Aorta (tissue), 5 donors: ENCODE measurements around the gene NEK1. TPM values are rescaled to one million over a fixed set of nuclear protein-coding genes. Genes with fewer than 3 reads are reported as not detected.
A peak's percentile ranks its signal among the peaks of the same experiment; 100 is the strongest.
"Not testable (repeated sequence)": the region's sequence is repeated elsewhere in the genome, so short reads cannot be mapped to it uniquely, and the experiment has no call there.

ENCODE experiments used
- ATAC-seq: fragments of 200-7000 bp; cut with Tn5 transposase; one replicate; pipeline ENCODE4 v1.9.1; 2022; ENCODE audit warnings: moderate library complexity; ENCODE audit not compliant: low FRiP score
- DNase-seq, 2 donors: peaks; one replicate each; pipeline ENCODE4 v3.0.0-alpha.2; 2020
- H3K27ac ChIP-seq, 2 donors: one replicate each; pipeline ENCODE4 v1.5.1; 2013; ENCODE audit warnings: low read length in 2 of 2, mild to moderate bottlenecking in 2 of 2, moderate library complexity in 2 of 2, control low read depth in 1 of 2, inconsistent platforms in 1 of 2, low read depth in 1 of 2
- H3K27me3 ChIP-seq, 2 donors: one replicate each; pipeline ENCODE4 v1.6.1; 2013; ENCODE audit warnings: control low read depth in 1 of 2, low read length in 1 of 2, mild to moderate bottlenecking in 1 of 2, moderate library complexity in 1 of 2; ENCODE audit not compliant: insufficient read depth in 2 of 2, control insufficient read depth in 1 of 2
- H3K36me3 ChIP-seq, 2 donors: one replicate each; pipeline ENCODE4 v1.6.1; 2013; ENCODE audit warnings: control low read depth in 1 of 2, low read length in 1 of 2, mild to moderate bottlenecking in 1 of 2; ENCODE audit not compliant: insufficient read depth in 2 of 2, control insufficient read depth in 1 of 2
- H3K4me1 ChIP-seq, 2 donors: one replicate each; pipeline ENCODE4 v1.6.1; 2013; ENCODE audit warnings: low read length in 2 of 2, control low read depth in 1 of 2, mild to moderate bottlenecking in 1 of 2, moderate library complexity in 1 of 2; ENCODE audit not compliant: insufficient read depth in 2 of 2, control insufficient read depth in 1 of 2
- H3K4me3 ChIP-seq, 2 donors: one replicate each; pipeline ENCODE4 v1.5.1; 2013; ENCODE audit warnings: low read length in 2 of 2, control low read depth in 1 of 2, mild to moderate bottlenecking in 1 of 2
- H3K9me3 ChIP-seq: one replicate; pipeline ENCODE4 v1.6.1; 2013; ENCODE audit warnings: mild to moderate bottlenecking, low read length; ENCODE audit not compliant: control insufficient read depth
- WGBS, 2 donors: extraction: QIAGEN DNeasy Blood & Tissue Kit; methylation state at CpG; one replicate each; pipeline ENCODE4 v1.1.7; 2013; 5-methylcytosine and 5-hydroxymethylcytosine counted together
- intact Hi-C, 2 donors: fragments of 100-400 bp; cut with DNase I; formaldehyde crosslinking; loops; one replicate each; pipeline versions ENCODE4 v1.14.2 to v1.15.0; 2022
- polyA plus RNA-seq, 2 donors: library from polyadenylated mRNA; stranded (reverse); fragments of 200-250 nt; gene quantifications; one replicate each; pipeline ENCODE4 v1.2.3, GENCODE V29; 2013
- total RNA-seq, 2 donors: library from RNA; stranded (reverse); fragmentation: NEBNext Ultra II Directional; extraction: Animal tissue kit (Norgen Biotek cat#: 25700); gene quantifications; one replicate each; pipeline ENCODE4 v1.2.1, GENCODE V29; 2021
- donor health status: healthy with polysubstance abuse.
- donor health status: Bipolar disorder and iron deficiency.
- donor health status: DM: no; HTN: no; CAD: no.
- donor health status: DM: no; HTN: no; CAD: no.
- donor health status: DM: yes; HTN: yes; CAD: no.

NEK1 gene
- total and polyA plus RNA-seq, 4 donors: 6.7 to 24.4 (median 13.5) TPM

DNA sequence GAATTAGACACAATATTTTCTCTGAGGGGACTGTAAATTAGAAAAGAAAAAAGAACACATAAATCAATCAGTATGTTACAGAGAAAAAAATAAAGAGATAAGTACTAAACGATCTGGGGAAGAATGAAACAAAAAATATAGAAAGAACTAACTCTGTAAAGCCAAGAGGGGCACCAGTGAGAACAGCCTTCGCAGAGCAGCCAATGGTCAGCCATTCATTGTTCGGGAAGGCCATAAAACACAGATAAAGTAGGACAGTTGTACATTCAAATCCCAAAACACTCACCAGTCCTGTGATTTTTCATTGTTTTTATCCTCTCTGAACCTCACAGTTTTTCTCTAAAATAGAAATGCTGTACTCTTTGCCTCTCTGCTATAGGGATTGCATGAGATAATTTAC is 127.9 kb downstream of the NEK1 start:
- H3K4me1 ChIP-seq: no peaks in the 10 kb centered on the region
- no peaks in the 10 kb centered on the region for H3K9me3 ChIP-seq
- no peak overlapping the region for H3K4me3 ChIP-seq
- DNase-seq (no peak), ATAC-seq (no peak)
- WGBS, 2 donors: 50 to 53% methylated on average over 3 of the region's 3 CpGs
- intact Hi-C loops: loop anchor here (10.0 kb wide), 3 partner anchors 460 to 780 kb away; no protein-coding TSS in a partner anchor
- H3K36me3 ChIP-seq: peaks cover 0 to under 1% of the 10 kb centered on the region in 2 donors
- H3K27ac ChIP-seq: no peak overlapping the region
- no peaks in the 10 kb centered on the region for H3K27me3 ChIP-seq

DNA sequence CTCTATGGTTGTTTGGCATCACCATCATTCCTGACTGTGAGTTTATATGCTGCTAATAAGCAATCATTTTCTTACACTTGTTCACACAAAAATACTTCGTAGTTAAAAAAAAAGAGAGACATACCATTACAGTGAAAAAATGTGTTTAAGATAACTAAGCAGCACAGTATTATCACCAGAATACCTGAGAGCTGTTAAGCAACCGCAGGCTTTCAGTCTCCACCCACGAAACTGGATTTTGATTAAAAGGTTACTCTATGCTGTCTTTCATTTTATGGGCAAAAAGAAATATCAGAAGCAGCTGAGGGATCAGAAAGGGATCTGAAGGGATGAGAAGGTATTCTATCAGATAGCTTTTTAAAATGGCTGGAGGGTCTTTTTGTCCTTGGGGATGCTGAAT is 148.3 kb downstream of the NEK1 start:
- Histone ChIP-seq H3K36me3 (no peaks in the 10 kb centered on the region), H3K4me3 (no peak overlapping the region), H3K27ac (no peak overlapping the region), H3K4me1 (no peaks in the 10 kb centered on the region), H3K9me3 (no peaks in the 10 kb centered on the region), H3K27me3 (no peaks in the 10 kb centered on the region)
- intact Hi-C loops: no loop called here
- ATAC-seq (no peak), DNase-seq (no peak)
- WGBS, 2 donors: 91% methylated on average over 3 of the region's 3 CpGs

DNA sequence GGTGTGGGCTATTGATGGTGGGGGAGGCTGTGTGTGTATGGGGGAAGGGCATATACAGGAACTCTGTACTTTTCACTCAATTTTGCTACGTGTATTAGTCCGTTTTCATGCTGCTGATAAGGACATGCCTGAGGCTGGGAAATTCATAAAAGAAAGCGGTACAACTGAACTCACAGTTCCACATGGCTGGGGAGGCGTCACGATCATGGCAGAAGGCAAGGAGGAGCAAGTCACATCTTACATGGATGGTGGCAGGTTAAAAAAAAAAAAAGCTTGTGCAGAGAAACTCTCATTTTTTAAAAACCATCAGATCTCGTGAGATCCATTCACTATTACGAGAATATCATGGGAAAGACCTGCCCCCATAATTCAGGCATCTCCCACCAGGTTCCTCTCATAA is 152.3 kb downstream of the NEK1 start:
- no peaks in the 10 kb centered on the region for H3K9me3 ChIP-seq
- intact Hi-C loops: no loop called here
- H3K4me3 ChIP-seq: no peak overlapping the region
- DNase-seq (no peak), ATAC-seq (no peak)
- no peaks in the 10 kb centered on the region for H3K27me3 ChIP-seq
- 90 to 92% methylated on average over 7 of the region's 7 CpGs for WGBS, 2 donors
- H3K4me1 ChIP-seq: no peaks in the 10 kb centered on the region
- H3K36me3 ChIP-seq: no peaks in the 10 kb centered on the region
- H3K27ac ChIP-seq: no peak overlapping the region

DNA sequence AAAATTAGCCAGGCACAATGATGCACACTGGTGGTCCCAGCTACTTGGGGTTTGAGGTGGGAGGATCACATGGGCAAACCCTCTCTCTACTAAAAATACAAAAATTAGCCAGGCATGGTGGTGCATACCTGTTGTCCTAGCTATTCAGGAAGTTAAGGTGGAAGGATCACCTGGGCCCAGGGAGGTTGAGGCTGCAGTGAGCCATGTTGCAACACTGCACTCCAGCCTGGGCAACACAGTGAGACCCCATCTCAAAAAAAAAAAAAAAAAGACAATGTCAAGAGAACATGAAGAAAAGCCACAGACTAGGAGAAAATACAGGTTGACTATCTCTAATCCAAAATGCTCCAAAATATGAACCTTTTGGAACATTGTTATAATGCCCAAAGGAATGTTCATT is 153.8 kb downstream of the NEK1 start:
- DNase-seq: no peak
- no peak for ATAC-seq
- H3K9me3 ChIP-seq: no peaks in the 10 kb centered on the region
- H3K27me3 ChIP-seq: no peaks in the 10 kb centered on the region
- H3K4me1 ChIP-seq: no peaks in the 10 kb centered on the region
- H3K4me3 ChIP-seq: no peak overlapping the region
- intact Hi-C loops: no loop called here
- H3K27ac ChIP-seq: no peak overlapping the region
- no peaks in the 10 kb centered on the region for H3K36me3 ChIP-seq

DNA sequence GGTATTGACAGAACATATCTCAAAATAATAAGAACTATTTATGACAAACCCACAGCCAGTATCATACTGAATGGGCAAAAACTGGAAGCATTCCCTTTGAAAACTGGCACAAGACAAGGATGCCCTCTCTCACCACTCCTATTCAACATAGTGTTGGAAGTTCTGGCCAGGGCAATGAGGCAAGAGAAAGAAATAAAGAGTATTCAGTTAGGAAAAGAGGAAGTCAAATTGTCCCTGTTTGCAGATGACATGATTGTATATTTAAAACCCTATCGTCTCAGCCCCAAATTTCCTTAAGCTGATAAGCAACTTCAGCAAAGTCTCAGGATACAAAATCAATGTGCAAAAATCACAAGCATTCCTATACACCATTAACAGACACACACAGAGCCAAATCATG is 159.7 kb downstream of the NEK1 start:
- not testable (repeated sequence) for ATAC-seq

DNA sequence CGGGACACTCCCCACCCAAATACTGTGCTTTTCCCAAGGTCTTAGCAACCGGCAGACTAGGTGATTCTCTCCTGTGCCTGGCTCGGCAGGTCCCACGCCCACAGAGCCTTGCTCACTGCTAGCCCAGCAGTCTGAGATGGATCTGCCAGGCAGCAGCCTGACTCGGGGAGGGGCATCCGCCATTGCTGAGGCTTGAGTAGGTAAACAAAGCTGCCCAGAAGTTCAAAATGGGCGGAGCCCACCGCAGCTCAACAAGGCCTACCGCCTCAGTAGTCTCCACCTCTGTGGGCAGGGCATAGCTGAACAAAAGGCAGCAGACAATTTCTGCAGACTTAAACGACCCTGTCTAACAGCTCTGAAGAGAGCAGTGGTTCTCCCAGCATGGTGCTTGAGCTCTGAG is 163.4 kb downstream of the NEK1 start:
- ATAC-seq, H3K27ac ChIP-seq, DNase-seq, H3K4me1 ChIP-seq, H3K27me3 ChIP-seq, intact Hi-C loops, H3K36me3 ChIP-seq, H3K9me3 ChIP-seq, H3K4me3 ChIP-seq: not testable (repeated sequence)
- 89 to 95% methylated on average over 9 to 10 of the region's 10 CpGs for WGBS, 2 donors

More for the DNA sequence above, 159.7 kb downstream of the NEK1 start:
- H3K4me1 ChIP-seq, H3K27ac ChIP-seq, DNase-seq, H3K9me3 ChIP-seq, intact Hi-C loops, H3K36me3 ChIP-seq, H3K4me3 ChIP-seq, H3K27me3 ChIP-seq: not testable (repeated sequence)
- 88 to 94% methylated on average over 1 of the region's 1 CpG for WGBS, 2 donors

DNA sequence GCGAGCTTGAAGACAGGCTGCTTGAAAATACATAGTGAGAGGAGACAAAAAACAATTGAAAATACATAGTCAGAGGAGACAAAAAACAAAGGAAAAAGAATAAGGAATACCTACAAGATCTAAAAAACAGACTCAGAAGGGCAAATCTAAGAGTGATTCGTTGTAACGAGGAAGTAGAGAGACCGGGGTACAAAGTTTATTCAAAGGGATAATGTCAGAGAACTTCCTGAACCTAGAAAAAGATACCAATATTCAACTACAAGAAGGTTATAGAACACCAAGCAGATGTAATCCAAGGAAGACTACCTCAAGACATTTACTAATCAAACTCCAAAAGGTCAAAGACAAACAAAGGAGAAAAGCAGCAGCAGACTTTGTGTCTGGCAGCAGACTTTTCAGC is 165.6 kb downstream of the NEK1 start:
- intact Hi-C loops: no loop called here
- 96 to 97% methylated on average over 4 of the region's 4 CpGs for WGBS, 2 donors
- H3K9me3 ChIP-seq: no peaks in the 10 kb centered on the region
- ATAC-seq: no peak
- no peak overlapping the region for H3K27ac ChIP-seq
- no peaks in the 10 kb centered on the region for H3K27me3 ChIP-seq
- no peak for DNase-seq
- no peaks in the 10 kb centered on the region for H3K36me3 ChIP-seq
- H3K4me3 ChIP-seq: no peak overlapping the region
- no peaks in the 10 kb centered on the region for H3K4me1 ChIP-seq

DNA sequence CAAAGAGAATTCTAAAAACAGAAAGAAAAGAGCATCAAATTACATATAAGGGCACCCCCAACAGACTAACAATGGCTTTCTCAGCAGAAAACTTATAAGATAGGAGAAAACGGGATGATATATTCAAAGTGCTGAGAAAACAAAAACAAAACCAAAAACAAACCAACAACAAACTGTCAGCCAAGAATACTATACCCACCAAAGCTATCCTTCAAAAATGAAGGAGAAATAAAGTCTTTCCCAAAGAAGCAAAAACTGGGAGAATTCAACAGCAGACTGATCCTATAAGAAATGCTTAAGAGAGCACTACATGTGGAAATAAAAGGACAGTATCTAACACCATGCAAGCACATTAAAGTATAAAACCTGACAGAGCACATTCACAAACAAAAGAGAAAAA is 168.6 kb downstream of the NEK1 start:
- Histone ChIP-seq H3K4me1 (peaks cover 0 to 2% of the 10 kb centered on the region in 2 donors), H3K36me3 (no peaks in the 10 kb centered on the region), H3K27me3 (no peaks in the 10 kb centered on the region), H3K9me3 (no peaks in the 10 kb centered on the region), H3K4me3 (no peak overlapping the region), H3K27ac (no peak overlapping the region)
- no peak for DNase-seq
- intact Hi-C loops: no loop called here
- ATAC-seq: no peak
- 92 to 95% methylated on average over 1 of the region's 1 CpG for WGBS, 2 donors

DNA sequence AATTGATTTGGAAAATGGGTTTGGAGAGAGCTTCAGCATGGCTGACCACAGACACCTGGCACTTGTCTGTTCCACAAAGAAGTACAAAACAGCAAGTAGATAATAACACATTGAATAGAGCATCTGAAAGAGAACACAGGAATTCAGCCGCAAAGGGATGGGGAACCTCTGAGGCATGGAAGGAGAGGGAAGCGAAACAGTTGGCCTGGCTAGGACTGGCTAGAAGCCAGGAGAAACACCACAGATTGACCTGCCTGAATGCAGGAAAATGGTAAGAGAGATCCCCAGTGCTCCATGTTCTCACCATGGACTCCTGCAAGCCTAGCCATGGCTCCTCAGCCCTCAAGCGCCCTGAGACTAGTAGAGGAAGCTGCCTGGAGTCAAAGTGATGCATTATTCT is 171.9 kb downstream of the NEK1 start:
- H3K36me3 ChIP-seq: no peaks in the 10 kb centered on the region
- no peaks in the 10 kb centered on the region for H3K27me3 ChIP-seq
- intact Hi-C loops: no loop called here
- WGBS, 2 donors: 58 to 69% methylated on average over 3 of the region's 3 CpGs
- no peak for ATAC-seq
- no peaks in the 10 kb centered on the region for H3K9me3 ChIP-seq
- peak in 1 of 2 donors; percentile 40 for DNase-seq
- H3K27ac ChIP-seq: no peak overlapping the region
- peaks cover 0 to 2% of the 10 kb centered on the region in 2 donors for H3K4me1 ChIP-seq
- H3K4me3 ChIP-seq: no peak overlapping the region
